ENCODE measurements around the gene METTL25.

Gene METTL25

DNA sequence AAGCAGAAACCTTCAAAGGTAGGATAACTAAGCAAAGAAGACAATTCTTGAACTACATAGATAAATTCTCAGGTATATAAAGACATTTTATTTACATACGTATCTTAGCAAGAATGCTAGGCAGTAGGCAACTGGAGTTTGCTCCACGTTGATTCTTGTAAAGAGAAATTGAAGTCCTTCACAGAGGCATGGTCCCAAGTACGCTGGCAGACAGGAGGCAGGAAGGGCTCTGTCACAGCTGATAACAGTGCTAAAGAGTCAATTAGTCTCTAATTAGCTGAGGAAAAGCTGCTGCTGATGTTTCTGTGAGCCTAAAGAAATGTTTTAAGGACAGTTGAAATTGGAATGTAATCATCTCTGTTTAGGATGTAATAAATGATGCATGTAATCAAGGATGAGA, 146.8 kb downstream of the METTL25 start:
- TF ChIP-seq, protein P1, sequence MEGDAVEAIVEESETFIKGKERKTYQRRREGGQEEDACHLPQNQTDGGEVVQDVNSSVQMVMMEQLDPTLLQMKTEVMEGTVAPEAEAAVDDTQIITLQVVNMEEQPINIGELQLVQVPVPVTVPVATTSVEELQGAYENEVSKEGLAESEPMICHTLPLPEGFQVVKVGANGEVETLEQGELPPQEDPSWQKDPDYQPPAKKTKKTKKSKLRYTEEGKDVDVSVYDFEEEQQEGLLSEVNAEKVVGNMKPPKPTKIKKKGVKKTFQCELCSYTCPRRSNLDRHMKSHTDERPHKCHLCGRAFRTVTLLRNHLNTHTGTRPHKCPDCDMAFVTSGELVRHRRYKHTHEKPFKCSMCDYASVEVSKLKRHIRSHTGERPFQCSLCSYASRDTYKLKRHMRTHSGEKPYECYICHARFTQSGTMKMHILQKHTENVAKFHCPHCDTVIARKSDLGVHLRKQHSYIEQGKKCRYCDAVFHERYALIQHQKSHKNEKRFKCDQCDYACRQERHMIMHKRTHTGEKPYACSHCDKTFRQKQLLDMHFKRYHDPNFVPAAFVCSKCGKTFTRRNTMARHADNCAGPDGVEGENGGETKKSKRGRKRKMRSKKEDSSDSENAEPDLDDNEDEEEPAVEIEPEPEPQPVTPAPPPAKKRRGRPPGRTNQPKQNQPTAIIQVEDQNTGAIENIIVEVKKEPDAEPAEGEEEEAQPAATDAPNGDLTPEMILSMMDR (IDR thresholded peaks at IDR 0.05; ENCODE audit: borderline replicate concordance, control extremely low read depth, extremely low read depth, insufficient read depth, missing control alignments): no peak
- DNase-seq (ENCODE audit: low spot score): no peak
- in situ Hi-C loops (cut with MboI; ENCODE audit: low sequenced_read_pairs, unreplicated experiment): no loop called here

DNA sequence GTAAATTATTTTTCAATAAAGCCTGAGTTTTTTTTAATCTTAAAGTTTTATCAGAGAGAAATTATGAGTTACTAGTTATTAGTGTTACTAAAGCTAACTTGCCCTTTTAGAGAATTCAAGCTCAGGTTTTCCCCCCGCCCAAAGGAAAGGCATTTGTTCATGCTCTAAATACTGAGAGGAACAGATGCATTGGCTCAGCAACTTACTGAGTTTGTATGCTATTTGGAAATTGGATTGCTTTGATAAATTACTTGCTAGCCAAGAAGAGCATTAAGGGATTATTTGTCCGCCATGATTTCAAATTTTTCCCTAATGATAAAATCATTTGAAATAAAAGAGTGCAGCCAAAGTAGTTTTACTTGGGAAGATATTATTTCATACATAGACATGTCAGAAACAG, 149.4 kb downstream of the METTL25 start:
- DNase-seq (ENCODE audit: low spot score): no peak
- in situ Hi-C loops (cut with MboI; ENCODE audit: low sequenced_read_pairs, unreplicated experiment): no loop called here
- TF ChIP-seq, protein P1 (IDR thresholded peaks at IDR 0.05; ENCODE audit: borderline replicate concordance, control extremely low read depth, extremely low read depth, insufficient read depth, missing control alignments): no peak

DNA sequence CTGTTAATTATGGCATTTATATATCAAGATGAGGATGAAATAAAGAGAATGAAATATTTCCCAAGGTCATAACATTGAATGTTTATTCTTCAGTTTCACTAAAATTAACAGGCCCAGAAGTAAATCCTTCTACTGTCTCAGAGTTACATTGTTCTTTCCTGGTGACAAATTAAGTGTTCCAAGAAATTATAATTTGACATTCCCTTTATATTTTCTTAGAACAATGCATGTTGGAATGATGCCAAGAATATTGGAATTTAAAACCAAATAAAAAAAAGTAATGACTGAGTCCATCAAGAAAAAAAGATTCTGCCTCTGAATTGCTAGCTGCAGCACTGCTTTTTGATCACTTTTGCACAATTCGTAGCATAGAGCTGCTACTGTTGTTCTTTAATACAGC, 152.1 kb downstream of the METTL25 start:
- DNase-seq (ENCODE audit: low spot score): no peak
- TF ChIP-seq, protein P1 (IDR thresholded peaks at IDR 0.05; ENCODE audit: borderline replicate concordance, control extremely low read depth, extremely low read depth, insufficient read depth, missing control alignments): no peak
- in situ Hi-C loops (cut with MboI; ENCODE audit: low sequenced_read_pairs, unreplicated experiment): no loop called here

DNA sequence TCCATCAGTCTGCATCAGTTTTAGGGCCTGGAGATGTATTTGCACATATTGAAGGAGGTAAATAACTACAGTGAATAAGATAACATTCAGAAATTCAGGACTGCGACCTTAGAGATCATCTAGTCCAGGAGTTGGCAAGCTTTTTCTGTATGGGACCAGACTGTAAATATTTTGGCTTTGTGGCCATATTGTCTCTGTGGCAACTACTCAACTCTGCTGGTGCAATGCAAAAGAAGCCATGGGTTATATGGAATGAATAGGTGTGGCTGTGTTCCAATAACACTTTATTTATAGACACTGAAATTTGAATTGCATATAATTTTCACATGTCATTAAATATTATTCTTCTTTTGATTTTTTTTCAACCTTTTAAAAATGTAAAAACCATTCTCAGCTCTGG, 156.6 kb downstream of the METTL25 start:
- TF ChIP-seq, protein P1 (IDR thresholded peaks at IDR 0.05; ENCODE audit: borderline replicate concordance, control extremely low read depth, extremely low read depth, insufficient read depth, missing control alignments): no peak
- no peak for DNase-seq (ENCODE audit: low spot score)
- in situ Hi-C loops (cut with MboI; ENCODE audit: low sequenced_read_pairs, unreplicated experiment): no loop called here

DNA sequence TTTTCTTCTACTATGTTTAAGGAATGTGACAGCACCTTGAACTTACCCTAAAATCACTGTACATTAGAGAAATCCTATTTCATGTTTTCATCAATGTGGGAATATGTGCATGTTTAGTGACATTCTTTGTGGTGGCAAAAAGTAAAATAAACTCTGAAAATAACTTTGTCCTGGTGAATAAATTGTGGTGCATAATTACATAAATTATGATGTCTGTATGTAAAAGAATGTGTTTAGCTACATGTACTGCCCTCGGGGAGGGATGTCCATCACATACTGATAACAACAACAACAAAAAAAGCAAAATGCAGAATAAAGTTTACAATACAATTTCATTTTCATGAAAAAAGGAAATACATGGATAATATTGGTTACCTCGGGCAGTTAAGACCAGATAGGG, 157.3 kb downstream of the METTL25 start:
- in situ Hi-C loops (cut with MboI; ENCODE audit: low sequenced_read_pairs, unreplicated experiment): no loop called here
- no peak for DNase-seq (ENCODE audit: low spot score)
- TF ChIP-seq, protein P1 (IDR thresholded peaks at IDR 0.05; ENCODE audit: borderline replicate concordance, control extremely low read depth, extremely low read depth, insufficient read depth, missing control alignments): no peak

DNA sequence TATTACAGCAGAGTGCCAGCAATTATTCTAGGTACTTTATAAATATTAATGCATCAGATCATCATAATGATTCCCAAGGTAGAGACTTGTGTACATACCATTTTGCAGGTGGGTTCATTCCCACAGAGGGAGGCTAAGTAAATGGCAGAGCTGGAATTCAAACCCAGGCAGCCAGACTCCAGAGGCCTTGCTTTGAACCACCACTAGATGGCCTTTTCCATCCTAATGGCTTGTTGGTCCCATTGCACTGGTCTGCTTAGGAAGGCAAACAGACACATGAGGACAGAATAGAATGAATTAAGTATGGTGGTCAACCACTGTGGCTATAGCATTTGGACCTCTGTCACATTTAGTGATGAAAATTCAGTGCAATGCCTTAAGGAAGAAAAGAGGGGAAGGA, 158.7 kb downstream of the METTL25 start:
- in situ Hi-C loops (cut with MboI; ENCODE audit: low sequenced_read_pairs, unreplicated experiment): no loop called here
- no peak for DNase-seq (ENCODE audit: low spot score)

More for the DNA sequence above, 158.7 kb downstream of the METTL25 start:
- TF ChIP-seq, protein P1 (IDR thresholded peaks at IDR 0.05; ENCODE audit: borderline replicate concordance, control extremely low read depth, extremely low read depth, insufficient read depth, missing control alignments): peak; percentile 36

Measured in GM13976 (cell line).